ENCODE measurements around the gene KIAA2012. TPM values are rescaled to one million over a fixed set of nuclear protein-coding genes. Genes with fewer than 3 reads are reported as not detected.
A peak's percentile ranks its signal among the peaks of the same experiment; 100 is the strongest.

KIAA2012 gene
- total RNA-seq, 1 donor from 2014 or later, result not detected

- no peak overlapping the region for H3K27ac Mint-ChIP-seq (ENCODE audit: unreplicated experiment)
- no peak for TF ChIP-seq CTCF (IDR thresholded peaks at IDR 0.05; ENCODE audit: partially characterized antibody, unreplicated experiment)
- DNase-seq, result no peak
- peaks cover 9% of the 10 kb centered on the region for H3K9me3 Mint-ChIP-seq (ENCODE audit: unreplicated experiment)
- H3K36me3 Mint-ChIP-seq (ENCODE audit: unreplicated experiment), result no peaks in the 10 kb centered on the region
- no peak overlapping the region for H3K4me3 Mint-ChIP-seq (ENCODE audit: unreplicated experiment)
- H3K27me3 Mint-ChIP-seq (ENCODE audit: unreplicated experiment), result peaks cover 10% of the 10 kb centered on the region
- peaks cover 31% of the 10 kb centered on the region for H3K4me1 Mint-ChIP-seq (ENCODE audit: low read depth, unreplicated experiment)
Measured at GRCh38 chr2:202037086-202037485, 36.0 kb upstream of the KIAA2012 start.

- Mint-ChIP-seq H3K4me3 (ENCODE audit: unreplicated experiment) (peak overlapping the region; percentile 78), H3K27me3 (ENCODE audit: unreplicated experiment) (peaks cover 6% of the 10 kb centered on the region), H3K4me1 (ENCODE audit: low read depth, unreplicated experiment) (peaks cover 25% of the 10 kb centered on the region), H3K36me3 (ENCODE audit: unreplicated experiment) (no peaks in the 10 kb centered on the region), H3K27ac (ENCODE audit: unreplicated experiment) (no peak overlapping the region), H3K9me3 (ENCODE audit: unreplicated experiment) (peaks cover 3% of the 10 kb centered on the region)
- TF ChIP-seq CTCF (IDR thresholded peaks at IDR 0.05; ENCODE audit: partially characterized antibody, unreplicated experiment), result no peak
- no peak for DNase-seq
Measured at GRCh38 chr2:202038471-202039277, 34.4 kb upstream of the KIAA2012 start.

GRCh38 chr2:202039278-202040078 is 33.6 kb upstream of the KIAA2012 start:
- Mint-ChIP-seq H3K4me1 (ENCODE audit: low read depth, unreplicated experiment) (peaks cover 25% of the 10 kb centered on the region), H3K27me3 (ENCODE audit: unreplicated experiment) (peaks cover 6% of the 10 kb centered on the region)
- no peak for DNase-seq

GRCh38 chr2:202040079-202040844 is 32.8 kb upstream of the KIAA2012 start:
- Mint-ChIP-seq H3K27ac (ENCODE audit: unreplicated experiment) (peak overlapping the region; percentile 70), H3K9me3 (ENCODE audit: unreplicated experiment) (peaks cover 3% of the 10 kb centered on the region), H3K4me1 (ENCODE audit: low read depth, unreplicated experiment) (peaks cover 25% of the 10 kb centered on the region), H3K27me3 (ENCODE audit: unreplicated experiment) (peaks cover 4% of the 10 kb centered on the region), H3K36me3 (ENCODE audit: unreplicated experiment) (no peaks in the 10 kb centered on the region), H3K4me3 (ENCODE audit: unreplicated experiment) (no peak overlapping the region)
- no peak for TF ChIP-seq CTCF (IDR thresholded peaks at IDR 0.05; ENCODE audit: partially characterized antibody, unreplicated experiment)
- no peak for DNase-seq

More at GRCh38 chr2:202039278-202040078, 33.6 kb upstream of the KIAA2012 start:
- peak overlapping the region; percentile 69 for H3K4me3 Mint-ChIP-seq (ENCODE audit: unreplicated experiment)
- TF ChIP-seq CTCF (IDR thresholded peaks at IDR 0.05; ENCODE audit: partially characterized antibody, unreplicated experiment), result no peak
- H3K9me3 Mint-ChIP-seq (ENCODE audit: unreplicated experiment), result peaks cover 3% of the 10 kb centered on the region
- peak overlapping the region; percentile 70 for H3K27ac Mint-ChIP-seq (ENCODE audit: unreplicated experiment)
- H3K36me3 Mint-ChIP-seq (ENCODE audit: unreplicated experiment), result no peaks in the 10 kb centered on the region

All from glutamatergic neuron (in vitro differentiated cells).